PC-9 (cell line): ENCODE measurements around the gene ZNF516.

Experiments used
- EZH2 ChIP-seq: fragments of 200-600 bp; sonication (generic); IDR thresholded peaks from 2 replicates; pipeline ENCODE4 v1.8.0; 2017; ENCODE audit warnings: antibody characterized with exemption, low read depth
- TF ChIP-seq, protein P1 (sequence below): fragments of 200-600 bp; sonication (generic); conservative IDR thresholded peaks from 2 replicates; pipeline ENCODE4 v1.6.1; 2017; ENCODE audit warnings: mixed run types, antibody characterized with exemption, mild to moderate bottlenecking, moderate library complexity

DNA sequence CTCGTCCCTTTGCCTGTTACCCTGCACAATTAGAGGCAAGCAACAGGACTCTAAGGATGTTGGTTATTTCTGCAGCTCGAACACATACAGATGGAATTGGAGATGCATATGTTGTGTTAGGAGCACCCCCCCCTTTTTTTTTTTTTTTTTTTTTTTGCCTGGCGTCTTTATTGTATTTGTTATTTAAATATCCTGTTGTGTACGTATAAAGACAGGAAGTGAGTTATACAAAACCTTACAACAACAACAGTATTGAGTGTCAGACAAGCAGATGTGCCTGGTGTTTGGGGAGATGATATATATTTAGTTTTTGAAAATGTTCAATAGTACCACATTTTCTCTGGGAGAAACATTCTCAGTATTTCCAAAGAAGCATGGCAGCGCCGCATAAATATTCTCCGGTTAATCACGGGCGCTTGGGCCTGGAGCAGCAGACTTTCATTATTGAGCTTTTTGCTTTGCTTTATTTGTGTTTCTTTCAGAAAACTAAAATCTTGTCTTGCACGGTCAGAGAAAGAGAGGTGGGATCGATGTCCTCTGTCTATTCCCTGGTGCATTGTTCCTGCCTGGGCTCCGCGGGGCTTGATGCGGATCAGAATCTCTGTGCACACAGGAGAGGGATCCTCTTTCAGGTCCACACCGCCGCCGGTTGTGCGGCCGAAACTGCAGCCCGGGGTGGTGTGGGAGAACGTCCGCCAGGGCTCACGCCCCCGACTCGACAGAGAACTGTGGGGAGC, 23.2 kb upstream of the ZNF516 start:
- TF ChIP-seq, protein P1, sequence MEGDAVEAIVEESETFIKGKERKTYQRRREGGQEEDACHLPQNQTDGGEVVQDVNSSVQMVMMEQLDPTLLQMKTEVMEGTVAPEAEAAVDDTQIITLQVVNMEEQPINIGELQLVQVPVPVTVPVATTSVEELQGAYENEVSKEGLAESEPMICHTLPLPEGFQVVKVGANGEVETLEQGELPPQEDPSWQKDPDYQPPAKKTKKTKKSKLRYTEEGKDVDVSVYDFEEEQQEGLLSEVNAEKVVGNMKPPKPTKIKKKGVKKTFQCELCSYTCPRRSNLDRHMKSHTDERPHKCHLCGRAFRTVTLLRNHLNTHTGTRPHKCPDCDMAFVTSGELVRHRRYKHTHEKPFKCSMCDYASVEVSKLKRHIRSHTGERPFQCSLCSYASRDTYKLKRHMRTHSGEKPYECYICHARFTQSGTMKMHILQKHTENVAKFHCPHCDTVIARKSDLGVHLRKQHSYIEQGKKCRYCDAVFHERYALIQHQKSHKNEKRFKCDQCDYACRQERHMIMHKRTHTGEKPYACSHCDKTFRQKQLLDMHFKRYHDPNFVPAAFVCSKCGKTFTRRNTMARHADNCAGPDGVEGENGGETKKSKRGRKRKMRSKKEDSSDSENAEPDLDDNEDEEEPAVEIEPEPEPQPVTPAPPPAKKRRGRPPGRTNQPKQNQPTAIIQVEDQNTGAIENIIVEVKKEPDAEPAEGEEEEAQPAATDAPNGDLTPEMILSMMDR, result no peak
- no peak for TF ChIP-seq EZH2
